Loucy (cell line): ENCODE data around the gene KCTD12.

ENCODE experiments used
- H2AFZ ChIP-seq: fragments of 200-600 bp; sonication (generic); 2 replicates; pipeline ENCODE4 v1.6.0; 2016; ENCODE audit warnings: antibody characterized with exemption, mild to moderate bottlenecking, low read length, moderate library complexity
- H3F3A ChIP-seq: fragments of 200-600 bp; 2 replicates; pipeline ENCODE4 v1.6.0; 2016; ENCODE audit warnings: antibody characterized with exemption, low read depth, mild to moderate bottlenecking
- H3K27me3 ChIP-seq: fragments of 200-600 bp; sonication (generic); 2 replicates; pipeline ENCODE4 v1.6.1; 2014; ENCODE audit warnings: low read length, mild to moderate bottlenecking; ENCODE audit not compliant: insufficient read depth, poor library complexity, severe bottlenecking
- H3K36me3 ChIP-seq: fragments of 200-600 bp; sonication (generic); 2 replicates; pipeline ENCODE4 v1.6.1; 2016; ENCODE audit warnings: low read length; ENCODE audit not compliant: insufficient read depth
- H3K4me1 ChIP-seq: fragments of 200-600 bp; sonication (generic); 2 replicates; pipeline ENCODE4 v1.5.1; 2014; ENCODE audit warnings: low read length, mild to moderate bottlenecking; ENCODE audit not compliant: insufficient read depth, poor library complexity, severe bottlenecking
- H3K4me2 ChIP-seq: fragments of 200-600 bp; sonication (generic); 2 replicates; pipeline ENCODE4 v1.6.0; 2014; ENCODE audit warnings: antibody characterized with exemption, low read length, low read depth, mild to moderate bottlenecking; ENCODE audit not compliant: poor library complexity, severe bottlenecking
- H3K4me3 ChIP-seq: fragments of 200-600 bp; sonication (generic); 2 replicates; pipeline ENCODE4 v1.5.1; 2014; ENCODE audit warnings: low read length, mild to moderate bottlenecking, mixed read lengths; ENCODE audit not compliant: poor library complexity, severe bottlenecking
- H3K79me2 ChIP-seq: fragments of 200-600 bp; sonication (generic); 2 replicates; pipeline ENCODE4 v1.6.1; 2014; ENCODE audit warnings: low read length; ENCODE audit not compliant: insufficient read depth
- H3K9ac ChIP-seq: fragments of 200-600 bp; sonication (generic); 2 replicates; pipeline ENCODE4 v1.6.0; 2014; ENCODE audit warnings: mild to moderate bottlenecking, low read depth, low read length, moderate library complexity; ENCODE audit not compliant: poor library complexity, severe bottlenecking
- H3K9me2 ChIP-seq: fragments of 200-600 bp; sonication (generic); replicated peaks from 2 replicates; pipeline ENCODE4 v1.6.1; 2016; ENCODE audit warnings: low read depth, low read length, mixed read lengths
- H3K9me3 ChIP-seq: fragments of 200-600 bp; sonication (generic); 2 replicates; pipeline ENCODE4 v1.6.1; 2014; ENCODE audit warnings: mild to moderate bottlenecking, antibody characterized with exemption, low read length, low read depth; ENCODE audit not compliant: insufficient read depth
- H4K20me1 ChIP-seq: fragments of 200-600 bp; sonication (generic); 2 replicates; pipeline ENCODE4 v1.6.0; 2014; ENCODE audit warnings: antibody characterized with exemption, low read length, mild to moderate bottlenecking; ENCODE audit not compliant: insufficient read depth, poor library complexity, severe bottlenecking
- CTCF ChIP-seq: fragments of 200-600 bp; sonication (generic); conservative IDR thresholded peaks from 2 replicates; pipeline ENCODE4 v1.5.1; 2014; ENCODE audit warnings: mild to moderate bottlenecking, antibody characterized with exemption, low read length
- EZH2phosphoT487 ChIP-seq: fragments of 200-600 bp; IDR thresholded peaks from 2 replicates; pipeline ENCODE4 v1.6.1; 2018; ENCODE audit warnings: antibody characterized with exemption, mild to moderate bottlenecking, moderate library complexity, borderline replicate concordance

Gene KCTD12

GRCh38 chr13:76846363-76846762, 39.8 kb downstream of the KCTD12 start:
- Histone ChIP-seq H3K36me3 (no peaks in the 10 kb centered on the region), H4K20me1 (no peaks in the 10 kb centered on the region), H3K9me2 (no peaks in the 10 kb centered on the region), H3F3A (no peaks in the 10 kb centered on the region), H3K27me3 (no peaks in the 10 kb centered on the region), H3K4me1 (no peaks in the 10 kb centered on the region), H3K79me2 (no peaks in the 10 kb centered on the region), H3K4me2 (no peak overlapping the region), H2AFZ (no peak overlapping the region), H3K9me3 (no peaks in the 10 kb centered on the region), H3K4me3 (no peak overlapping the region), H3K9ac (no peak overlapping the region)
- TF ChIP-seq EZH2phosphoT487 (no peak), CTCF (no peak)

GRCh38 chr13:76845865-76846264, 40.3 kb downstream of the KCTD12 start:
- H3K4me1 ChIP-seq, result no peaks in the 10 kb centered on the region
- TF ChIP-seq CTCF, result no peak
- TF ChIP-seq EZH2phosphoT487, result no peak

GRCh38 chr13:76845367-76845766, 40.8 kb downstream of the KCTD12 start:
- Histone ChIP-seq H3K4me1 (no peaks in the 10 kb centered on the region), H3F3A (no peaks in the 10 kb centered on the region), H3K27me3 (no peaks in the 10 kb centered on the region), H2AFZ (no peak overlapping the region), H3K79me2 (no peaks in the 10 kb centered on the region), H3K9ac (no peak overlapping the region), H3K36me3 (no peaks in the 10 kb centered on the region), H3K9me2 (no peaks in the 10 kb centered on the region), H3K9me3 (no peaks in the 10 kb centered on the region), H3K4me2 (no peak overlapping the region), H4K20me1 (no peaks in the 10 kb centered on the region), H3K4me3 (no peak overlapping the region)
- no peak for TF ChIP-seq CTCF
- no peak for TF ChIP-seq EZH2phosphoT487

More at GRCh38 chr13:76845865-76846264, 40.3 kb downstream of the KCTD12 start:
- Histone ChIP-seq H3K9me3 (no peaks in the 10 kb centered on the region), H3K4me3 (no peak overlapping the region), H3K9ac (no peak overlapping the region), H3K9me2 (no peaks in the 10 kb centered on the region), H3K4me2 (no peak overlapping the region), H3F3A (no peaks in the 10 kb centered on the region), H2AFZ (no peak overlapping the region), H3K79me2 (no peaks in the 10 kb centered on the region), H4K20me1 (no peaks in the 10 kb centered on the region), H3K36me3 (no peaks in the 10 kb centered on the region), H3K27me3 (no peaks in the 10 kb centered on the region)
